ENCODE results near the gene NKG7.

The NKG7 gene

DNA sequence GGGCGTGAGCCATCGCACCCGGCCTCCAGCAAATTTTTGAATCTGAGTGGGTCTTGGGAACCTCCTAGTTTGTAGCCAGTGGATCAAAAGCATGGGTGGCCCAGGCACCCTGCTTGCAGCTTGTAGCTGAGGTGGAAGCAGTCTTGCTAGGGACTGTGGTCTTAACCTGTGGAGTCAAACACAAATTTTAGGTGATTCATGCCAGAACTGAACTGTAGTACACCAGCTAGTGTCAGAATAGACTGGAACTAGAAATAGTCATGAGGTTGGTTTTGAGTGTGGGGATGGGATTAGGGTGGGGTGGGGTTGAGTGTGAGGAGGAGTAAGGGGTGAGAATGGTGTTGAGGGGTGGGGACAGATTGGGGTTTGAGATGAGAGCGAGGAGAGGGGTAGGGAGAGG is 9.6 kb upstream of the NKG7 start (continued):
- TF ChIP-seq RARB (CRISPR knock-in tag; IDR thresholded peaks at IDR 0.05) (no peak), ZC3H10 (CRISPR knock-in tag; IDR thresholded peaks at IDR 0.05) (no peak), OSR1 (CRISPR knock-in tag; IDR thresholded peaks at IDR 0.05) (no peak), BACH2 (CRISPR knock-in tag; IDR thresholded peaks at IDR 0.05; ENCODE audit: borderline replicate concordance) (no peak)
- TF ChIP-seq, protein P1, sequence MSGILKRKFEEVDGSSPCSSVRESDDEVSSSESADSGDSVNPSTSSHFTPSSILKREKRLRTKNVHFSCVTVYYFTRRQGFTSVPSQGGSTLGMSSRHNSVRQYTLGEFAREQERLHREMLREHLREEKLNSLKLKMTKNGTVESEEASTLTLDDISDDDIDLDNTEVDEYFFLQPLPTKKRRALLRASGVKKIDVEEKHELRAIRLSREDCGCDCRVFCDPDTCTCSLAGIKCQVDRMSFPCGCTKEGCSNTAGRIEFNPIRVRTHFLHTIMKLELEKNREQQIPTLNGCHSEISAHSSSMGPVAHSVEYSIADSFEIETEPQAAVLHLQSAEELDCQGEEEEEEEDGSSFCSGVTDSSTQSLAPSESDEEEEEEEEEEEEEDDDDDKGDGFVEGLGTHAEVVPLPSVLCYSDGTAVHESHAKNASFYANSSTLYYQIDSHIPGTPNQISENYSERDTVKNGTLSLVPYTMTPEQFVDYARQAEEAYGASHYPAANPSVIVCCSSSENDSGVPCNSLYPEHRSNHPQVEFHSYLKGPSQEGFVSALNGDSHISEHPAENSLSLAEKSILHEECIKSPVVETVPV (CRISPR knock-in tag; IDR thresholded peaks at IDR 0.05), result no peak

DNA sequence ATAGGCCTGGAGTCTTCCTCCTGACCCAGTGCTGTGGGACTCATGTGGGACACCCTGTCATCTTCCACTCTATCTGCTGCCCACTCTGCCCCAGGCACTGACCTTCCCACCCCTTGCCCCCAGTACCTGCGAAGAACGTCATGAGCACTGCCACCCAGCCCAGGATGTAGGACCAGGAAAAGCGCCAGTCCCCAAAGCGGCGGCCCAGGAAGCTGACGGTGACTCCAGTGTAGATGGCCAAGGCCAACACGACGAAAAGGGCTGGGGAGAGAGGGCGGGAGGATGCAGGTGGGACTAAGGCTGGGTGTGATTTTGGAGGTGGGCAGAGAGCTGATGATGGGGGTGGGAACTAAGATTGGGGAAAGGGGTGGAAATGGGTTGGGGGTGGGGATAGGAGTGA is 7.9 kb upstream of the NKG7 start:
- no peak for TF ChIP-seq PPARA (CRISPR knock-in tag; IDR thresholded peaks at IDR 0.05; ENCODE audit: borderline replicate concordance)
- TF ChIP-seq, protein P1 (CRISPR knock-in tag; IDR thresholded peaks at IDR 0.05), result no peak
- no peak for TF ChIP-seq ARNTL (CRISPR knock-in tag; IDR thresholded peaks at IDR 0.05; ENCODE audit: borderline replicate concordance, low read depth)
- TF ChIP-seq OSR1 (CRISPR knock-in tag; IDR thresholded peaks at IDR 0.05), result no peak
- TF ChIP-seq RARB (CRISPR knock-in tag; IDR thresholded peaks at IDR 0.05), result no peak
- TF ChIP-seq, protein P2, sequence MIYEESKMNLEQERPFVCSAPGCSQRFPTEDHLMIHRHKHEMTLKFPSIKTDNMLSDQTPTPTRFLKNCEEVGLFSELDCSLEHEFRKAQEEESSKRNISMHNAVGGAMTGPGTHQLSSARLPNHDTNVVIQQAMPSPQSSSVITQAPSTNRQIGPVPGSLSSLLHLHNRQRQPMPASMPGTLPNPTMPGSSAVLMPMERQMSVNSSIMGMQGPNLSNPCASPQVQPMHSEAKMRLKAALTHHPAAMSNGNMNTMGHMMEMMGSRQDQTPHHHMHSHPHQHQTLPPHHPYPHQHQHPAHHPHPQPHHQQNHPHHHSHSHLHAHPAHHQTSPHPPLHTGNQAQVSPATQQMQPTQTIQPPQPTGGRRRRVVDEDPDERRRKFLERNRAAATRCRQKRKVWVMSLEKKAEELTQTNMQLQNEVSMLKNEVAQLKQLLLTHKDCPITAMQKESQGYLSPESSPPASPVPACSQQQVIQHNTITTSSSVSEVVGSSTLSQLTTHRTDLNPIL (CRISPR knock-in tag; IDR thresholded peaks at IDR 0.05; ENCODE audit: low read depth), result no peak
- TF ChIP-seq, protein P3, sequence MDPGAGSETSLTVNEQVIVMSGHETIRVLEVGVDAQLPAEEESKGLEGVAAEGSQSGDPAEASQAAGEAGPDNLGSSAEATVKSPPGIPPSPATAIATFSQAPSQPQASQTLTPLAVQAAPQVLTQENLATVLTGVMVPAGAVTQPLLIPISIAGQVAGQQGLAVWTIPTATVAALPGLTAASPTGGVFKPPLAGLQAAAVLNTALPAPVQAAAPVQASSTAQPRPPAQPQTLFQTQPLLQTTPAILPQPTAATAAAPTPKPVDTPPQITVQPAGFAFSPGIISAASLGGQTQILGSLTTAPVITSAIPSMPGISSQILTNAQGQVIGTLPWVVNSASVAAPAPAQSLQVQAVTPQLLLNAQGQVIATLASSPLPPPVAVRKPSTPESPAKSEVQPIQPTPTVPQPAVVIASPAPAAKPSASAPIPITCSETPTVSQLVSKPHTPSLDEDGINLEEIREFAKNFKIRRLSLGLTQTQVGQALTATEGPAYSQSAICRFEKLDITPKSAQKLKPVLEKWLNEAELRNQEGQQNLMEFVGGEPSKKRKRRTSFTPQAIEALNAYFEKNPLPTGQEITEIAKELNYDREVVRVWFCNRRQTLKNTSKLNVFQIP (CRISPR knock-in tag; IDR thresholded peaks at IDR 0.05; ENCODE audit: borderline replicate concordance, low read depth), result no peak
- TF ChIP-seq ZNF70 (CRISPR knock-in tag; IDR thresholded peaks at IDR 0.05), result no peak
- no peak for TF ChIP-seq ISL1 (CRISPR knock-in tag; IDR thresholded peaks at IDR 0.05)
- TF ChIP-seq, protein P4, sequence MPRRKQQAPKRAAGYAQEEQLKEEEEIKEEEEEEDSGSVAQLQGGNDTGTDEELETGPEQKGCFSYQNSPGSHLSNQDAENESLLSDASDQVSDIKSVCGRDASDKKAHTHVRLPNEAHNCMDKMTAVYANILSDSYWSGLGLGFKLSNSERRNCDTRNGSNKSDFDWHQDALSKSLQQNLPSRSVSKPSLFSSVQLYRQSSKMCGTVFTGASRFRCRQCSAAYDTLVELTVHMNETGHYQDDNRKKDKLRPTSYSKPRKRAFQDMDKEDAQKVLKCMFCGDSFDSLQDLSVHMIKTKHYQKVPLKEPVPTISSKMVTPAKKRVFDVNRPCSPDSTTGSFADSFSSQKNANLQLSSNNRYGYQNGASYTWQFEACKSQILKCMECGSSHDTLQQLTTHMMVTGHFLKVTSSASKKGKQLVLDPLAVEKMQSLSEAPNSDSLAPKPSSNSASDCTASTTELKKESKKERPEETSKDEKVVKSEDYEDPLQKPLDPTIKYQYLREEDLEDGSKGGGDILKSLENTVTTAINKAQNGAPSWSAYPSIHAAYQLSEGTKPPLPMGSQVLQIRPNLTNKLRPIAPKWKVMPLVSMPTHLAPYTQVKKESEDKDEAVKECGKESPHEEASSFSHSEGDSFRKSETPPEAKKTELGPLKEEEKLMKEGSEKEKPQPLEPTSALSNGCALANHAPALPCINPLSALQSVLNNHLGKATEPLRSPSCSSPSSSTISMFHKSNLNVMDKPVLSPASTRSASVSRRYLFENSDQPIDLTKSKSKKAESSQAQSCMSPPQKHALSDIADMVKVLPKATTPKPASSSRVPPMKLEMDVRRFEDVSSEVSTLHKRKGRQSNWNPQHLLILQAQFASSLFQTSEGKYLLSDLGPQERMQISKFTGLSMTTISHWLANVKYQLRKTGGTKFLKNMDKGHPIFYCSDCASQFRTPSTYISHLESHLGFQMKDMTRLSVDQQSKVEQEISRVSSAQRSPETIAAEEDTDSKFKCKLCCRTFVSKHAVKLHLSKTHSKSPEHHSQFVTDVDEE (CRISPR knock-in tag; IDR thresholded peaks at IDR 0.05), result no peak
- TF ChIP-seq ESRRG (CRISPR knock-in tag; IDR thresholded peaks at IDR 0.05), result no peak
- no peak for TF ChIP-seq ZFP3 (CRISPR knock-in tag; IDR thresholded peaks at IDR 0.05)
- TF ChIP-seq GLIS3 (CRISPR knock-in tag; IDR thresholded peaks at IDR 0.05), result no peak
- ATAC-seq, result no peak

DNA sequence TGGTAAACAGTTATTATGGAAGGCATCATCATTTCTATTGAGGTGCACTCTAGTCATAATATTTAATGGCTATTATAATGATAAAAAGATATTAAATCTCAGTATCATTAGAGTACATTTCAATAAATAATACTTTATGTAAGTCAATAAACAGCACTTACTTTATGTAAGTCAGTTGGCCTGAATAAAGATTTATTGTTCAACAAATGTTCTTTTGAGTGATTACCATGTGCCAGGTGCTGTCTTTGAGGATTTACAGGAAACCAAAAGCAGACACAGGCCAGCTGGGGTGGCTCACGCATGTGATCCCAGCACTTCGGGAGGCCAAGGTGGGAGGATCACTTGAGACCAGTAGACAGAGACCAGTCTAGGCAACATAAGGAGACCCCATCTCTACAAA is 5.0 kb upstream of the NKG7 start:
- ATAC-seq, result no peak
- TF ChIP-seq ZFP30 (CRISPR knock-in tag; IDR thresholded peaks at IDR 0.05), result no peak
- no peak for TF ChIP-seq TOX (CRISPR knock-in tag; IDR thresholded peaks at IDR 0.05; ENCODE audit: borderline replicate concordance)
- TF ChIP-seq ZFP3 (CRISPR knock-in tag; IDR thresholded peaks at IDR 0.05), result no peak
- TF ChIP-seq, protein P3 (CRISPR knock-in tag; IDR thresholded peaks at IDR 0.05; ENCODE audit: borderline replicate concordance, low read depth), result no peak
- TF ChIP-seq PPARA (CRISPR knock-in tag; IDR thresholded peaks at IDR 0.05; ENCODE audit: borderline replicate concordance), result no peak
- TF ChIP-seq CSDC2 (CRISPR knock-in tag; IDR thresholded peaks at IDR 0.05), result no peak
- no peak for TF ChIP-seq ZNF70 (CRISPR knock-in tag; IDR thresholded peaks at IDR 0.05)
- TF ChIP-seq SNAI2 (CRISPR knock-in tag; IDR thresholded peaks at IDR 0.05), result no peak
- TF ChIP-seq, protein P1 (CRISPR knock-in tag; IDR thresholded peaks at IDR 0.05), result no peak
- no peak for TF ChIP-seq TCF4 (CRISPR knock-in tag; IDR thresholded peaks at IDR 0.05; ENCODE audit: borderline replicate concordance)
- TF ChIP-seq ZNF565 (CRISPR knock-in tag; conservative IDR thresholded peaks at IDR 0.05; ENCODE audit: low read depth), result no peak
- TF ChIP-seq ZNF8 (CRISPR knock-in tag; IDR thresholded peaks at IDR 0.05), result no peak
- TF ChIP-seq, protein P4 (CRISPR knock-in tag; IDR thresholded peaks at IDR 0.05), result no peak
- TF ChIP-seq OSR1 (CRISPR knock-in tag; IDR thresholded peaks at IDR 0.05), result no peak
- TF ChIP-seq ARNTL (CRISPR knock-in tag; IDR thresholded peaks at IDR 0.05; ENCODE audit: borderline replicate concordance, low read depth), result no peak
